Lung (tissue), 12 donors: ENCODE data around the gene MMP25. TPM values are rescaled to one million over a fixed set of nuclear protein-coding genes. Genes with fewer than 3 reads are reported as not detected.
A peak's percentile ranks its signal among the peaks of the same experiment; 100 is the strongest.

Experiments used
- ATAC-seq: fragments of 200-7000 bp; cut with Tn5 transposase; one replicate; pipeline ENCODE4 v1.9.1; 2020; ENCODE audit warnings: moderate number of reproducible peaks; ENCODE audit not compliant: insufficient read depth, low FRiP score
- DNase-seq, 3 donors: peaks; one replicate each; pipeline ENCODE4 v3.0.0-alpha.2; 2013 to 2017
- H3K27ac ChIP-seq, 2 donors: one replicate each; pipeline ENCODE4 v1.5.1; 2013; ENCODE audit warnings: mild to moderate bottlenecking in 2 of 2, moderate library complexity in 2 of 2, control low read depth in 1 of 2, inconsistent platforms in 1 of 2, low read depth in 1 of 2, low read length in 1 of 2
- H3K27me3 ChIP-seq, 3 donors: one replicate each; pipeline ENCODE4 v1.5.1; 2013; ENCODE audit warnings: low read length in 2 of 3; ENCODE audit not compliant: control insufficient read depth in 3 of 3, insufficient read depth in 3 of 3
- H3K36me3 ChIP-seq, 4 donors: one replicate each; pipeline ENCODE4 v1.5.1; 2013; ENCODE audit warnings: low read length in 4 of 4, mild to moderate bottlenecking in 1 of 4, moderate library complexity in 1 of 4; ENCODE audit not compliant: control insufficient read depth in 4 of 4, insufficient read depth in 4 of 4
- H3K4me1 ChIP-seq, 5 donors: one replicate each; pipeline ENCODE4 v1.5.1; 2013; ENCODE audit warnings: low read length in 5 of 5, mild to moderate bottlenecking in 2 of 5, moderate library complexity in 1 of 5; ENCODE audit not compliant: control insufficient read depth in 5 of 5, insufficient read depth in 5 of 5
- H3K4me3 ChIP-seq: one replicate; pipeline ENCODE4 v1.5.1; 2013; ENCODE audit warnings: mild to moderate bottlenecking, control low read depth, moderate library complexity
- H3K9ac ChIP-seq, 2 donors: one replicate each; pipeline ENCODE4 v1.5.1; 2013; ENCODE audit warnings: low read length in 2 of 2, control low read depth in 1 of 2; ENCODE audit not compliant: insufficient read depth in 1 of 2
- H3K9me3 ChIP-seq, 4 donors: one replicate each; pipeline ENCODE4 v1.5.1; 2013; ENCODE audit warnings: low read length in 3 of 4, mild to moderate bottlenecking in 1 of 4, moderate library complexity in 1 of 4; ENCODE audit not compliant: control insufficient read depth in 4 of 4, insufficient read depth in 3 of 4
- WGBS, 2 donors: extraction: QIAGEN DNeasy Blood & Tissue Kit; methylation state at CpG; one replicate each; pipeline ENCODE4 v1.1.7; 2013; 5-methylcytosine and 5-hydroxymethylcytosine counted together
- polyA plus RNA-seq, 2 donors: library from polyadenylated mRNA; stranded (reverse); fragments of 200-250 nt; gene quantifications; one replicate each; pipeline ENCODE4 v1.2.1, GENCODE V29; 2013
- total RNA-seq, 2 donors: library from RNA; depleted of rRNA in 1 of 2; stranded (reverse); fragments of >200 nt in 1 of 2; gene quantifications; one replicate each; pipeline ENCODE4 v1.2.1, GENCODE V29; 2014 to 2021
- TF ChIP-seq, protein P1 (sequence below): IDR thresholded peaks from 2 replicates; pipeline ENCODE4 v1.5.1; 2012; ENCODE audit warnings: mild to moderate bottlenecking; ENCODE audit errors: control extremely low read depth, extremely low read depth
- donor health status: control.
- donor health status: control.
- donor health status: Bipolar disorder and iron deficiency.
- donor health status: healthy.
- donor health status: DM: yes; HTN: yes; CAD: no.

MMP25 gene
- total and polyA plus RNA-seq, 4 donors: 4.2 to 94.4 (median 20.6) TPM

DNA sequence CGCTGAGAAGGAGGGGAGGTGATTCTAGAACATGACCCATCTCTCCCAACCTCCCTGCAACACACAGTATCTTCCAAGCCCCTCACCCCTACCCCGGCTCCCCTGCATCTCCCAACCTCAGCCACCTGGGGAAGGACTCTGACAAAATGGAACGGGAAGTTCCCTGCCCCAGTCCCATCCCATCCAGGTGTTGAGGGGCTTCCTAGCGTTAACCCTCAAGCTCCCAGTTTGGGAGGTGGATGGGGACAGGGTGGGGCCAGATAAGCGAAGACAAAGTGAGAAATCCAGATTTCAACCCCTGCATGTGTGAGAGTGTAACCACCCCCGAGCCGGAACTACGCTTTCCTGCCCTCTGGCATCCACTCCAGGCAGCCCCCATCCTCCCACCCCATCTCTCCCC, 50.9 kb downstream of the MMP25 start:
- no peak overlapping the region for H3K9ac ChIP-seq
- peaks cover 0 to 8% (median 4%) of the 10 kb centered on the region in 5 donors for H3K4me1 ChIP-seq
- no peak overlapping the region for H3K4me3 ChIP-seq
- H3K27ac ChIP-seq: no peak overlapping the region
- no peaks in the 10 kb centered on the region for H3K9me3 ChIP-seq
- no peaks in the 10 kb centered on the region for H3K36me3 ChIP-seq
- DNase-seq (no peak), ATAC-seq (no peak)
- 63 to 69% methylated on average over 8 of the region's 8 CpGs for WGBS, 2 donors
- TF ChIP-seq, protein P1, sequence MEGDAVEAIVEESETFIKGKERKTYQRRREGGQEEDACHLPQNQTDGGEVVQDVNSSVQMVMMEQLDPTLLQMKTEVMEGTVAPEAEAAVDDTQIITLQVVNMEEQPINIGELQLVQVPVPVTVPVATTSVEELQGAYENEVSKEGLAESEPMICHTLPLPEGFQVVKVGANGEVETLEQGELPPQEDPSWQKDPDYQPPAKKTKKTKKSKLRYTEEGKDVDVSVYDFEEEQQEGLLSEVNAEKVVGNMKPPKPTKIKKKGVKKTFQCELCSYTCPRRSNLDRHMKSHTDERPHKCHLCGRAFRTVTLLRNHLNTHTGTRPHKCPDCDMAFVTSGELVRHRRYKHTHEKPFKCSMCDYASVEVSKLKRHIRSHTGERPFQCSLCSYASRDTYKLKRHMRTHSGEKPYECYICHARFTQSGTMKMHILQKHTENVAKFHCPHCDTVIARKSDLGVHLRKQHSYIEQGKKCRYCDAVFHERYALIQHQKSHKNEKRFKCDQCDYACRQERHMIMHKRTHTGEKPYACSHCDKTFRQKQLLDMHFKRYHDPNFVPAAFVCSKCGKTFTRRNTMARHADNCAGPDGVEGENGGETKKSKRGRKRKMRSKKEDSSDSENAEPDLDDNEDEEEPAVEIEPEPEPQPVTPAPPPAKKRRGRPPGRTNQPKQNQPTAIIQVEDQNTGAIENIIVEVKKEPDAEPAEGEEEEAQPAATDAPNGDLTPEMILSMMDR: no peak
- H3K27me3 ChIP-seq: peaks cover 0 to 26% (median 15%) of the 10 kb centered on the region in 3 donors

DNA sequence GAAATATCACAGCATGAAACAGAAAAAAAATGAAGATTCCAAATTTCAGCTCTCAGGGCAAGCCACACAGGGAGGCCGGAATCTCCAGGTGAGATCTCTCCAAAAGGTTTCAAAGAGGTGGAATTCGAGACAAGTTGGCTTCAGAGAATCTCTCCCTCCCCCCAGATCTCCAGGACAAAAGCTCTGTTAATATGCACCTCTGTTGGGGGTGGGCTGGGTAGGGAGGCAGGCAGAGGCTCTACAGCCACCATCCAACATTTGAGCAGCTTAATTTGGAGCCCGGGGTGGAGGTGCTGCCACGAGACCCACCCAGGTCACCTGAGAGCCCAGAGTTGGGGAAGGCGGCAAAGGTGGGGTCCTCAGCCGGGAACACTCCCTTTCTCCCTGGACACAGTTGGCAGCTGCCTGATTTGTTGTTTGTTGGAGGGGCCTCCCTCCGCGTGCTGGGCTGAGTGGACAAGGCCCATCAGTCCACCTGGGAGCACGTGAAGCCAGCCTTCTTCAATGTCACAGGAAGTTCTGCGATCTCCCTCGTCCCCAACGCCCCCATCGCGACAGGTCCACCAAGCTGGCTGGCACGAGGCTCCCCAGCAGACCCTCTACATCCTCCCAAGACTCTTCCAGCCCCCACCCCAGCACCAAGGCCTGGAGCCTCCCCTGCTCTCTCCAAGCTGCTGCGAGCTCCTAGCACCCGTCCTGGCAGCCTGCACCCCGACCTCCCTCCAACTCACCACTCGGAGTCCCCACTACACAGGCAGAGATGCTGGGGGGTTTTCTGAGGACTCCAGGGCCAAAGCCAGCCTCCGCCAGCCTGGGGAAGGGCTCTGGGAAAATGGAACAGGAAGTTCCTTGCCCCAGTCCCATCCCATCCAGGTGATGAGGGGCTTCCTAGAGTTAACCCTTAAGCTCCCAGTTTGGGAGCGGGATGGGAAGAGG, 52.4 kb downstream of the MMP25 start, which contains the start of gene ZSCAN10:
ZSCAN10 (minus strand) TSS at position 836 of the 936 bp plus-strand sequence. CDS start 6,357 bp downstream, outside the sequence.
- Histone ChIP-seq H3K9ac (no peak within 1 kb of the TSS), H3K4me3 (no peak within 1 kb of the TSS), H3K9me3 (no peaks in the 10 kb centered on the region), H3K27ac (peak within 1 kb of the TSS in 1 of 2 donors; percentile 32), H3K27me3 (peaks cover 0 to 23% (median 15%) of the 10 kb centered on the region in 3 donors), H3K36me3 (no peaks in the 10 kb centered on the region), H3K4me1 (peaks cover 0 to 8% (median 4%) of the 10 kb centered on the region in 5 donors)
- TF ChIP-seq, protein P1: no peak
- 65 to 71% methylated on average over 21 of the region's 21 CpGs for WGBS, 2 donors
- ATAC-seq (no peak), DNase-seq (no peak)

DNA sequence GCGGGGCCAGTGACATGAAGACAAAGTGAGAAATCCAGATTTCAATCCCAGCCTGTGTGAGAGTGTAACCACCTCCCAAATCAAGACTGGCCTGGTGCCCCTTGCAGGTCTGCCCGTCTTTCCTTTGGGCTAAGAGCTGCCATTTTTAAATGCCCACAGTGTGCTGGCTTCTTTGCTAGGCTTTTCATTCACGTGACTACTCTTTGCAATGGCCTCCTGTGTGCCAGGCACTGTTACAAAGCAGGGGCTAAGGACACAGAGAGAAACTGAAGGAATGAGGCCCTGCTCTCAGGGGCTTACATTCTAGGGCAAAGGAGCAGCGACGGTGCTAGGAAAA, 53.0 kb downstream of the MMP25 start:
- WGBS, 2 donors: 74 to 79% methylated on average over 5 of the region's 5 CpGs
- TF ChIP-seq, protein P1: no peak
- no peak overlapping the region for H3K27ac ChIP-seq

More for the DNA sequence above, 53.0 kb downstream of the MMP25 start:
- H3K4me1 ChIP-seq: peaks cover 0 to 8% (median 4%) of the 10 kb centered on the region in 5 donors
- H3K9me3 ChIP-seq: no peaks in the 10 kb centered on the region
- no peaks in the 10 kb centered on the region for H3K36me3 ChIP-seq
- no peak overlapping the region for H3K4me3 ChIP-seq
- no peak for DNase-seq
- H3K27me3 ChIP-seq: peaks cover 0 to 23% (median 15%) of the 10 kb centered on the region in 3 donors
- no peak for ATAC-seq
- no peak overlapping the region for H3K9ac ChIP-seq
